SK-N-SH (cell line): ENCODE results near the gene TMEM244. TPM values are rescaled to one million over a fixed set of nuclear protein-coding genes. Genes with fewer than 3 reads are reported as not detected.
A peak's percentile ranks its signal among the peaks of the same experiment; 100 is the strongest.

Experiments used
- CTCF ChIA-PET: fragments of 300-600, 350-600 bp; formaldehyde crosslinking; extraction: SDS; loops from one replicate; lab custom pipeline; 2021; lab: Yijun Ruan, JAX
- POLR2A ChIA-PET: fragments of 350-600 bp; sonication (Branson Sonifier 250); formaldehyde crosslinking; extraction: SDS; loops from one replicate; lab custom pipeline; 2020; ENCODE audit warnings: antibody characterized with exemption, inconsistent platforms; lab: Yijun Ruan, JAX
- DNase-seq: peaks from one replicate; pipeline ENCODE4 v3.0.0; 2012
- H2AFZ ChIP-seq: fragments of 200-600 bp; sonication (generic); 2 replicates; pipeline ENCODE4 v1.8.1; 2016; ENCODE audit warnings: antibody characterized with exemption, mild to moderate bottlenecking, low read depth
- H3F3A ChIP-seq: fragments of 200-600 bp; sonication (generic); replicated peaks from 2 replicates; pipeline ENCODE3; 2016; ENCODE audit warnings: antibody characterized with exemption, mild to moderate bottlenecking; ENCODE audit not compliant: insufficient read depth
- H3K27ac ChIP-seq, 2 experiments: fragments of 200-500 bp in 1 of 2; fragments of 200-600 bp in 1 of 2; sonication (Bioruptor generic) in 1 of 2; sonication (generic), shearing (Covaris generic) in 1 of 2; 2 replicates each; pipeline versions ENCODE4 v1.5.1 to v1.6.1; 2014 to 2016; ENCODE audit warnings: low read depth in 2 of 2, inconsistent platforms in 1 of 2, low read length in 1 of 2, mild to moderate bottlenecking in 1 of 2, mixed read lengths in 1 of 2
- H3K27me3 ChIP-seq: fragments of 200-600 bp; sonication (generic), shearing (Covaris generic); 2 replicates; pipeline ENCODE4 v1.6.1; 2016; ENCODE audit warnings: mixed run types; ENCODE audit not compliant: insufficient read depth
- H3K36me3 ChIP-seq, 2 experiments: fragments of 200-500 bp in 1 of 2; fragments of 200-600 bp in 1 of 2; sonication (Bioruptor generic) in 1 of 2; sonication (generic) in 1 of 2; replicated peaks in 1 of 2; 2 replicates each; pipeline versions ENCODE3 to v1.5.1; 2014 to 2016; ENCODE audit warnings: low read length in 1 of 2, mild to moderate bottlenecking in 1 of 2; ENCODE audit not compliant: insufficient read depth in 2 of 2, control insufficient read depth in 1 of 2
- H3K4me1 ChIP-seq, 2 experiments: fragments of 200-500 bp in 1 of 2; fragments of 200-600 bp in 1 of 2; sonication (Bioruptor generic) in 1 of 2; sonication (generic), shearing (Covaris generic) in 1 of 2; 2 replicates each; pipeline versions ENCODE4 v1.5.1 to v1.6.1; 2014 to 2016; ENCODE audit warnings: low read depth in 1 of 2, low read length in 1 of 2, mixed run types in 1 of 2; ENCODE audit not compliant: insufficient read depth in 2 of 2, control insufficient read depth in 1 of 2
- H3K4me2 ChIP-seq: fragments of 200-600 bp; sonication (generic), shearing (Covaris generic); 2 replicates; pipeline ENCODE4 v1.6.1; 2017; ENCODE audit warnings: mixed run types
- H3K4me3 ChIP-seq, 2 experiments: fragments of 200-500 bp in 1 of 2; fragments of 200-600 bp in 1 of 2; sonication (Bioruptor generic) in 1 of 2; sonication (generic), shearing (Covaris generic) in 1 of 2; 2 replicates each; pipeline versions ENCODE4 v1.5.1 to v1.8.1; 2014 to 2016; ENCODE audit warnings: low read depth in 2 of 2, inconsistent platforms in 1 of 2, low read length in 1 of 2, mild to moderate bottlenecking in 1 of 2, mixed read lengths in 1 of 2, moderate library complexity in 1 of 2
- H3K79me2 ChIP-seq: fragments of 200-600 bp; sonication (generic); 2 replicates; pipeline ENCODE4 v1.8.1; 2017; ENCODE audit warnings: mild to moderate bottlenecking; ENCODE audit not compliant: insufficient read depth
- H3K9ac ChIP-seq: fragments of 200-600 bp; sonication (generic); 2 replicates; pipeline ENCODE4 v1.6.1; 2017; ENCODE audit warnings: mixed run types
- H3K9me2 ChIP-seq: fragments of 200-600 bp; sonication (generic); 2 replicates; pipeline ENCODE4 v1.6.1; 2017; ENCODE audit warnings: mixed run types
- H3K9me3 ChIP-seq: fragments of 200-600 bp; sonication (generic); 2 replicates; pipeline ENCODE4 v1.6.1; 2017; ENCODE audit warnings: mixed run types, mild to moderate bottlenecking, moderate library complexity
- H4K20me1 ChIP-seq: fragments of 200-600 bp; sonication (generic); 2 replicates; pipeline ENCODE4 v1.6.1; 2017; ENCODE audit warnings: mild to moderate bottlenecking, mixed run types; ENCODE audit not compliant: insufficient read depth
- EP300 ChIP-seq, 2 experiments: IDR thresholded peaks; 2 replicates each; pipeline versions ENCODE4 v1.4.0 to v1.6.1; 2012; ENCODE audit warnings: borderline replicate concordance in 1 of 2, low read depth in 1 of 2, low read length in 1 of 2
- EZH2phosphoT487 ChIP-seq: fragments of 200-600 bp; sonication (generic); IDR thresholded peaks from 2 replicates; pipeline ENCODE4 v1.6.1; 2017; ENCODE audit warnings: low read depth, mixed run types, mild to moderate bottlenecking, antibody characterized with exemption, moderate library complexity, borderline replicate concordance
- FOSL2 ChIP-seq: IDR thresholded peaks from 2 replicates; pipeline ENCODE4 v1.4.0; 2012; ENCODE audit warnings: low read depth, mild to moderate bottlenecking, moderate library complexity, borderline replicate concordance
- FOXM1 ChIP-seq: IDR thresholded peaks from 2 replicates; pipeline ENCODE4 v1.4.0; 2012; ENCODE audit warnings: low read depth, mild to moderate bottlenecking
- IRF3 ChIP-seq: fragments of 150-350 bp; IDR thresholded peaks from 2 replicates; pipeline ENCODE4 v1.6.1; 2016; ENCODE audit warnings: mild to moderate bottlenecking, low read depth, low read length
- MAX ChIP-seq: IDR thresholded peaks from 2 replicates; pipeline ENCODE4 v1.4.0; 2012; ENCODE audit warnings: low read depth
- MEF2A ChIP-seq: IDR thresholded peaks from 2 replicates; pipeline ENCODE4 v1.4.0; 2012; ENCODE audit warnings: low read depth, borderline replicate concordance
- RCOR1 ChIP-seq: fragments of 150-350 bp; IDR thresholded peaks from 2 replicates; pipeline ENCODE4 v1.6.1; 2017; ENCODE audit warnings: antibody characterized with exemption, low read length
- RXRA ChIP-seq: IDR thresholded peaks from 2 replicates; pipeline ENCODE4 v1.4.0; 2012; ENCODE audit warnings: low read depth, mild to moderate bottlenecking, borderline replicate concordance
- SIN3A ChIP-seq: IDR thresholded peaks from 2 replicates; pipeline ENCODE4 v1.6.1; 2012; ENCODE audit warnings: low read depth, mild to moderate bottlenecking, low read length, moderate library complexity, borderline replicate concordance
- SMC3 ChIP-seq: IDR thresholded peaks from 2 replicates; pipeline ENCODE4 v1.6.1; 2012; ENCODE audit warnings: low read depth, low read length, improper control_type of control experiment
- USF1 ChIP-seq: IDR thresholded peaks from 2 replicates; pipeline ENCODE4 v1.4.0; 2012; ENCODE audit warnings: low read depth, borderline replicate concordance
- WGBS: methylation state at CpG from one replicate; pipeline ENCODE4 v1.1.6; 2017; ENCODE audit warnings: low lambda C conversion rate; 5-methylcytosine and 5-hydroxymethylcytosine counted together
- polyA plus RNA-seq, 3 experiments: library from polyadenylated mRNA; depleted of rRNA; stranded (reverse); fragments of >200 nt; gene quantifications; 2 replicates each; pipeline ENCODE4 v1.2.3, GENCODE V29; 2012

The TMEM244 gene
- polyA plus RNA-seq, 1 of the 3 experiments (the other 2 are of a cell fraction) = 4.1 TPM

- no peak for DNase-seq
- Histone ChIP-seq H3K4me1 (peaks cover 0 to 12% of the 10 kb centered on the region in 2 experiments; a peak in 1 of 4 replicates), H3K9me3 (no peaks in the 10 kb centered on the region), H3K4me2 (no peak overlapping the region), H2AFZ (no peak overlapping the region), H3K9ac (no peak overlapping the region), H3K36me3 (no peaks in the 10 kb centered on the region), H3K9me2 (no peaks in the 10 kb centered on the region), H3K4me3 (no peak overlapping the region), H3K27me3 (no peaks in the 10 kb centered on the region), H3K79me2 (no peaks in the 10 kb centered on the region), H3K27ac (no peak overlapping the region), H3F3A (peaks cover 8% of the 10 kb centered on the region), H4K20me1 (no peaks in the 10 kb centered on the region)
- CTCF ChIA-PET = interaction anchor here (0.9 kb wide), 1 partner anchor 12 kb away, joined by 3 read pairs; no protein-coding TSS in a partner anchor
- TF ChIP-seq USF1 (no peak), MEF2A (no peak), EP300 (IDR thresholded peaks at IDR 0.05; ENCODE audit: borderline replicate concordance in 1 of 2, low read depth in 1 of 2, low read length in 1 of 2) (no peak), RXRA (no peak), SIN3A (no peak), RCOR1 (no peak), SMC3 (no peak), FOXM1 (no peak)
- WGBS = 72% methylated on average over 2 of the region's 2 CpGs
- POLR2A ChIA-PET = no interaction called here
These were observed 73.3 kb downstream of the TMEM244 start for GRCh38 chr6:129787816-129788215.

GRCh38 chr6:129786548-129786947 lies 74.6 kb downstream of the TMEM244 start:
- ChIA-PET CTCF (interaction anchor here (1.8 kb wide), 1 partner anchor 11 kb away, joined by 13 read pairs; no protein-coding TSS in a partner anchor), POLR2A (no interaction called here)
- DNase-seq = no peak
- TF ChIP-seq FOSL2 (peak; percentile 5; the same call in 1 of the 2 replicates), EZH2phosphoT487 (no peak), MAX (no peak), IRF3 (no peak)
- Histone ChIP-seq H3K79me2 (no peaks in the 10 kb centered on the region), H3F3A (peaks cover 8% of the 10 kb centered on the region), H3K27ac (no peak overlapping the region), H4K20me1 (no peaks in the 10 kb centered on the region), H3K9ac (no peak overlapping the region), H3K27me3 (no peaks in the 10 kb centered on the region), H3K36me3 (no peaks in the 10 kb centered on the region), H3K4me1 (peaks cover 0 to 12% of the 10 kb centered on the region in 2 experiments; a peak in 1 of 4 replicates), H3K9me3 (no peaks in the 10 kb centered on the region), H3K4me3 (no peak overlapping the region), H3K9me2 (no peaks in the 10 kb centered on the region), H2AFZ (no peak overlapping the region), H3K4me2 (no peak overlapping the region)
- WGBS = 31% methylated on average over 3 of the region's 3 CpGs
